GM12891 (cell line): ENCODE data around the gene PAM16.

Source experiments
- POLR2A ChIP-seq: IDR thresholded peaks from 2 replicates; pipeline ENCODE4 v1.6.1; 2011; ENCODE audit warnings: low read depth, low read length, control low read depth
- POLR2AphosphoS5 ChIP-seq: IDR thresholded peaks from 2 replicates; pipeline ENCODE4 v1.6.1; 2011; ENCODE audit warnings: low read depth, low read length, control low read depth

DNA sequence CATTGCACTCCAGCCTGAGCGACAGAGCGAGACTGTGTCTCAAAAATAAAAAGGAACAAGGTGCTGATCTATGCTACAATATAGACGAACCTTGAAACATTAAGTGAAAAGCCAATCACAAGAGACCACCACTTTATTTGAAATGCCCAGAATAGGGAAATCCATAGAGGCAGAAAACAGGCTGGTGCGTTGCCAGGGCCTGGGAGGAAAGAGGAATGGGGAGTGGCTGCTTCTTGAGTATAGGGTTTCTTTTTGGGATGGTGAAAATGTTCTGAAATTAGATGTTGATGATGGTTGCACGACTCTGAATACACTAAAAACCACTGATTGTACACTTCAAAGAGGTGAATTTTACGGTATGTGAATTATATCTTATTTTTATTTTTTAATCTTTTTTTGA lies 55.5 kb downstream of the PAM16 start:
- no peak for TF ChIP-seq POLR2AphosphoS5
- no peak for TF ChIP-seq POLR2A
